AG09309 (cell line): Measurements from ENCODE around the gene CRHR1.

Experiments used
- DNase-seq: peaks from one replicate; pipeline ENCODE4 v3.0.0-alpha.2; 2010; ENCODE audit warnings: low read depth
- H3K4me3 ChIP-seq: 2 replicates; pipeline ENCODE4 v1.5.1; 2011; ENCODE audit warnings: mild to moderate bottlenecking, low read depth, low read length, moderate library complexity; ENCODE audit not compliant: control insufficient read depth
- TF ChIP-seq, protein P1 (sequence below): IDR thresholded peaks from 2 replicates; pipeline ENCODE4 v1.5.1; 2011; ENCODE audit warnings: mild to moderate bottlenecking, low read depth, low read length, inconsistent platforms; ENCODE audit not compliant: insufficient read depth, control insufficient read depth; ENCODE audit errors: missing control alignments

The CRHR1 gene

DNA sequence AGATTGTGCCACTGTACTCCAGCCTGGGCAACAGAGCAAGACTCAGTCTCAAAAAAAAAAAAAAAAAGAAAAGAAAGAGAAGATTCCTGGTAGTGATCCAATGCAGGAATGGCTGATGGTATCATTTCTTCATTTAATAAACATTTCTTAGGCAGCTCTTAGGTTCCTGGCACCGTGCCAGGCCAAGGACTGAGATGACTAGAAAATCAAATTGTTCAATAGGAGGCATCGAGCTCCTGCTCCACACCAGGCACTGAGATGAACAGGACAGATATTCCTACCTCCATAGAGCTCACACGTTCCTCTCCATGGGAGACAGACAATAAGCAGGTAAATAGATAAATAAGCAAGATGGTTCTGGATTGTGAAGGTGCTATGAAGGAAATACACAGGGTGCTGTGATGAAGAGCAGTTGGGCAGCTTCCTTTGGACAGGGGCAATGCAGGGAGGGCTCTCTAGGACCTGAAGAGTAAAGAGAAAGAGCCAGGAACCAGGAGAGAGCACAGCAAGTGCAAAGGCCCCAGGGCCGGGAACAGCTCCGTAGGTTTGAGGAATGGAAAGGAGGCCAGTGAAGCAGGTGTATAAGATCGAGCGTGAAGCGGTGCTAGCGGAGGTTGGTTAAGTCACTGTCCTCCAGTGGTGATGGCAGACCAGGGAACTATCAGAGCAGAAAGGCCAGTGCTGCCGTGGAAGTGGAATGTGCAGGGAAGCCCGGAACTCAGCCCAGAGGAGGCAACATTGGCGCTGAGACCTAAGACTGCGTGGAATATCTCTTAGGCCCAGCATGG, 26.5 kb upstream of the CRHR1 start:
- DNase-seq: no peak
- TF ChIP-seq, protein P1, sequence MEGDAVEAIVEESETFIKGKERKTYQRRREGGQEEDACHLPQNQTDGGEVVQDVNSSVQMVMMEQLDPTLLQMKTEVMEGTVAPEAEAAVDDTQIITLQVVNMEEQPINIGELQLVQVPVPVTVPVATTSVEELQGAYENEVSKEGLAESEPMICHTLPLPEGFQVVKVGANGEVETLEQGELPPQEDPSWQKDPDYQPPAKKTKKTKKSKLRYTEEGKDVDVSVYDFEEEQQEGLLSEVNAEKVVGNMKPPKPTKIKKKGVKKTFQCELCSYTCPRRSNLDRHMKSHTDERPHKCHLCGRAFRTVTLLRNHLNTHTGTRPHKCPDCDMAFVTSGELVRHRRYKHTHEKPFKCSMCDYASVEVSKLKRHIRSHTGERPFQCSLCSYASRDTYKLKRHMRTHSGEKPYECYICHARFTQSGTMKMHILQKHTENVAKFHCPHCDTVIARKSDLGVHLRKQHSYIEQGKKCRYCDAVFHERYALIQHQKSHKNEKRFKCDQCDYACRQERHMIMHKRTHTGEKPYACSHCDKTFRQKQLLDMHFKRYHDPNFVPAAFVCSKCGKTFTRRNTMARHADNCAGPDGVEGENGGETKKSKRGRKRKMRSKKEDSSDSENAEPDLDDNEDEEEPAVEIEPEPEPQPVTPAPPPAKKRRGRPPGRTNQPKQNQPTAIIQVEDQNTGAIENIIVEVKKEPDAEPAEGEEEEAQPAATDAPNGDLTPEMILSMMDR: no peak
- H3K4me3 ChIP-seq: no peak overlapping the region

DNA sequence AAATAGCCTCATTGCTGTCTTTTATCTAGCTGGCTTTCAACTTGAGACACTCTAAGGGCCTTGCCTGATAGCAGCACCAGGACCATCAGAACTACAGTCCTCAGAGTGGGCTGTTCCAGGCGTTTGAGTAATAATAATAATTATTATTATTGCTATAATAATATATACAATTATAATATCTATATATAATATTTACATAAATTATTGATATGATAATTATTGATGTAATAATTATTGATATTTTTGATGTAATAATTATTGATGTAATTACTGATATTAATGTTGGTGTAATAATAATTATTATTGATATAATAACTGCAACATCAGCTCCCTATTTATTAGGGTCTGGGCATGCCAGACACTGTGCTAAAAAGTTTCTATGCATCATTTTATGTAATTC, 25.6 kb upstream of the CRHR1 start:
- no peak overlapping the region for H3K4me3 ChIP-seq
- TF ChIP-seq, protein P1: no peak
- DNase-seq: no peak

DNA sequence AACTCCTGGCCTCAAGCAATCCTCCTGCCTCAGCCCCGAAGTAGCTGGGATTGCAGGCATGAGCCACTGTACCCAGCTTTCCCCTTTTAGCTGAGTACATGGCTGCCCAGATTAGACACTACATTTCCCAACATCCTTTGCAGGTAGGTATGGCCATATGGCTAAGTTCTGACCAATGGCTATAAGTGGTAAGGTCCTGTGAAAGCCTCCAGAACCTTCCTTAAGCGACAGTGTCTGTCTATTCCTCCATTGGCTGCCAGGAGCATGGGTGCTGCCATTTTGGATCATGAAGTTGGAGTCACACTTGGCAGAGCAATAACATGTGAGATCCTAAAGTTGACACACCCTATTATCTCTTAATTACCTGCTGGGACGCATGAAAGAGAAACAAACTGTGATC, 24.4 kb upstream of the CRHR1 start:
- DNase-seq: no peak
- no peak overlapping the region for H3K4me3 ChIP-seq
- TF ChIP-seq, protein P1: no peak

DNA sequence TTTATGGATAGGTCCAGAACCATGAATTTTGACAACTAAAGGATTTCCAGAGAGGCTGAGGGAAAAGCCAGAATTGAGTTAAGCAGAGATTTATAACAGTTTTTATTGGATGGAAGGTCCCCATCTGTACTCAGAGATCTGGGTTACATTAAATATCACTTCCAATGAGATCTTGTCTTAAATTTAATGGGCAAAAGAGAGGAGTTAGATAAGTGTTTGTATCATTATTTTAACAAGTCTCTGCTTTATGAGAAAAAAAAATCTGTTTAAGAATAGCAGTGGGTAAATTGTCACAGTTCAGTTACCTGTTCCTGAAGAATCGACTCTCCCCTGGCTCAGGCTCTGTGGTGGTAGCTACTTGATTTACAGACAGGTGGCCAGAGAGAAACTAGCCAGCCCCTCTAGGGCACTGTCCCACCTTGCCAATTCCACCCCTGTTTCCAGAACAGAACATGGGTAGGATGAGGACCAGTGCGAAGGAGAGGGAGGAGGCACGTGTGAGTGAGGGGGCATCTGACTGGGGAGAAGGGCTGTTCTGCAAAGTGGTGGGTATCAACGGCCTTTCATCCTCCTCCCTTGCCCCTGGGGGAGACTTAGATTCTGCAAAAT, 22.1 kb upstream of the CRHR1 start:
- TF ChIP-seq, protein P1: no peak
- DNase-seq: no peak
- H3K4me3 ChIP-seq: no peak overlapping the region

DNA sequence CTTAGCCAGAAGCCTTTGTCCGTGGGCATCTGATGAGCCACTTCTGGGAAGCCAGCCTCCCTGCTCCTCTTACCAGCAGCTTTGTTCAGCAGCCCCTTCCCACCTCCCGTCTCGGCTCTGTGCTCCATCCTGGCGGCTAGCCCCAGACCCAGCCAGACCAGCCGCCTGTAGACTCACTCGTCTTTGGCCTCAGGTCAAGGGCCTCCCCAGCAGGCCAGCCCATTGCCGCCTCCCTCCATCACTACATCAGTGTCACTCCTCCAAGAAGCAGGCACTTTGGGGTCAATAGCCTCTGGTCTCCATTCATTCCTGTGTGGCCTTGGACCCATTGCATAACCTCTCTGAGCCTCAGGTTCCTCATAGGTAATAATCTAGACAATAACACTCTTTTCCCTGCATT, 20.9 kb upstream of the CRHR1 start:
- TF ChIP-seq, protein P1: no peak
- no peak overlapping the region for H3K4me3 ChIP-seq
- no peak for DNase-seq

DNA sequence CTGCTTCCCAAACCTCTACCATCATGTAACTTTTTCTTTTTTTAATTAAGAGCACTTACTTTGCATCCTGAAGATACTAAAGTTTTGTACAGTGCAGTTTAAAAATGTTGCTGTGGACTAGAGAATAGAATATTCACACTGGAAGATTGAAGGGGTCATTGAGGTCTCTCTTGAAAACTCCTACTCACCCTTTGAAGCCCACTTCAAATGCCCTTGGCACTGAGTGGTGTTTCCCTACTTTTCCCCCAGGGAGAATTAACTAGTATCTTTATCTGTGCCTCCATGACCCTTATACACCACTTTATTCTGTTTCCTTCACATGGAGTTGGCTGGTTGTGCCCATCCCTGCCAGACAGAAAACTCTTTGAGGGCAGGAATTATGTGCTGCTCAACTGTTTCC, 19.6 kb upstream of the CRHR1 start:
- H3K4me3 ChIP-seq: no peak overlapping the region
- no peak for DNase-seq
- TF ChIP-seq, protein P1: no peak
